NCI-H748 (cell line): ENCODE results near the gene PDZRN3.
A peak's percentile ranks its signal among the peaks of the same experiment; 100 is the strongest.

Experiments used
- DNase-seq: peaks from one replicate; lab custom pipeline; 2025; ENCODE audit not compliant: unreplicated experiment; lab: John Stamatoyannopoulos, UW

The PDZRN3 gene

DNA sequence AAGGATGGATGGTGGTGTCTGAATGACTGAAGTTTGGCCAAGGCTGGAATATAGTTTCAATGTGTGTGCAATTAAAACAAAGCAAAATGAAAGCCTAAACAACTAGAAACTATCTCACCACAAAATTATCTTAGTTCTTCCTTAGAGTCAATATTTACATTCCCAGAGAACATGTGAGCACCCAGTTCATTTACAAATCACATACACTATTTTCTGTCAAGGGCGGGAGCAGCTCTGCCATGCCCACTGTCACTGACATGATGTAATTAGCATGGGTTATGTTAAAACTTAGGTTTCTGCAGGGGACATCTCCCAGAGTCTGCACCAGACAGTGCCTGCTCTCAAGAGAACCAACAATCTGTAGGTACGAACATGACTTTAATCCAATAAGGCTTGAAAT lies 65.0 kb downstream of the PDZRN3 start:
- no peak for DNase-seq

DNA sequence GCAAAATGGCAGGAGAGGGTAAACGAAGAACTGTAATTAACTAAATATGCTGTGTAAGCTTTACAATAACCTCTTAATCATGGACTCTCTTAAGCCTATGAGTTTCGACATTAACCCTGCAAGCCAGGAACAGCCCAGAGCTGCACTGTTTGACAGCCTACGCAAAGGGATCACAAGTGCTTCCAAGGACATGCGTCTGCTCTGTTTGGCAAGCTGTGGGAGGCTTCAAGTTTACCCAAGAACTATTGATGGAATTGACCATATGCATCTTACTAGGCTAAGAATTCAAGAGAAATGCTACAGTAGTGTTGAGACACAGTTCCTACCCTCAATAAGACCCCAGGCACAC lies 66.0 kb downstream of the PDZRN3 start:
- peak; percentile 5 for DNase-seq

DNA sequence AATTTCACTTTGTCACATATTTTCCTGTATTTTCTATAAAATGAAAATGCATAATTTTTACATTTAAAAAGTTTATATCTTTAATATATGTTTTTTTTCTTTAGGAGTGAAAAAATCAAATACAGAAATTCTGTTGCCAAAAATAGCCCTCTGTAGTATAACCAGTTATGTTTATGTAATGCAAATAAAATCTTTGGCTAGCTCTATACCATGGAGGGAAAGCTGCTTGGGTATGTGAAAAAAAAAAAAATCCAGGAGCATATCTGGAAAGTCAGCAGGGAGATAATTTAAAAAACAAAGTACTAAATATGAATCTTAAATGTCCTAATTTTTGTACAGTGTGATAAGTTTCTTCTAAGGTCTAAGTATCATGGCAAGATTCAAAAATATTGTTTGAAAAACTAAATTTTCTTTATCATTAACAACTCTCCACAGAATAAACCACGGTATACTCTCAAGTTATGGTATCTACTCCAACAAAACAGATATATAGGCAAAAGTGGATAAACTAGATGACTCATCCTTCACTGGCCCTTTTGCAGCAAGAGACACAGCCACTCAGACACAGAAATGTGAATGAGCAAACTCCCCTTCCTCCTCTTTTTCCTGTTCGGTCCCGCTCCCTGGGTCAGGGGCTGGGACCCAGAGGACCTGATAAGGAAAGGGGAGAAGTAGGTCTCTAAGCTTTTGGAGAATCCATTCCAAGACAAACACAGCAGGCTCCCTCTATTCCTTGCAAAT lies 66.6 kb downstream of the PDZRN3 start:
- DNase-seq: no peak

DNA sequence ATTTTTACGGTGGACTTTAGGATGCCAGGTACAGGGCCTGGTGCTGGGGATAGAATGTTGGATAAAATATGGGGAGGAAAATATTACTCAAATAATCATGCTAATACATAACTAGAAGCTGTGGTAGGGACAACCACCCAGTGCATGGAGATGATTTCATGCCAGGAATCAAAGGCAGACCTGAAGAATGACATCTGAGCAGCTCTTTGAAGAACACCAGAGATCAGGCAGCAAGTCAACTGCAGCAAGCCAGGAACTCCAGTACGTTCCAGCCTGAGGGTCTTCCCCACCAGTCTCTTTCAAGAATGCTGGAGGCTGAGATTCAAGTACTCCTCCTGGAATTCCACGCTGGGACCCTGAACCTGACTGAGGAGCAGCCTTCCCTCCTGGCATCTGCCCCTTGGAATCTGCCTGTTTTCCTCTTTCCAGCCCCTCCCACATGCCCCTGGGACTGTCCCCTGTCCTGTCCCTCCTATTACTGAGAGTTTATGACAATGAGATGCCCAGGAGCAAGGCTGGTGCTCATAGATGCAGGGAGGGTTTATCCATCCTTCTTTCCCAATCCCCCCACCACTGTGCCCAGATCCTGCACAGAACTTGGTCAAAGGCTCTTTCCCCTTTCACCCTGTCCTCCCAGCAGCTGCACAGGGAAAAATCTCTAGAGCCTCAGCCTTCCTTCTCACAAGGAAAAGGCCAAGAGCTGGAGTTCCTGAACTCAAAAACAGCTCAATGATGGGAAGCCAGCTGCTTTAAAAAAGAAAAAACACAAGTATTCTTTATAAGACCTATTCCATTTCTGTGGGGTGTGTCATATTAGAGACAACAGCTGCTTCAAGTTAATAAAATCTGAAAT lies 68.0 kb downstream of the PDZRN3 start:
- DNase-seq: no peak

DNA sequence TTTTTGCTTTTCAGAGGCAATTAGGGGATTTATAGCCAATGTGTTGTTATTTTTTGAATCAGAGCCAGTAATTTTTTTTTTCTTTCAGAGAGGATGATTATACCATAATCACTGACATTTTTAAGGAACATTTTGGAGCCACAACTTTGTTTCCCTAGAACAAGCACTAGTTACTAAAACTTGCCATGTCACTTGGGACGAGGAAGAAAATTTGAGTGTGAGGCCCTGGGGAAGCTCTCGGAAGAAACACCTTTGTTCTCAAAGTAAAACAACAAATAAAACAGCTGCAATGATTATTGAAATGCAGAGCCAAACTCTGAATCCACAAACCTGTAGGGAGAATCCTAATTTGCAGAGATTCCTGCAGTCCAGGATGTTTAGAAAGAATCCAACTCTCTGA lies 69.7 kb downstream of the PDZRN3 start:
- DNase-seq: no peak

DNA sequence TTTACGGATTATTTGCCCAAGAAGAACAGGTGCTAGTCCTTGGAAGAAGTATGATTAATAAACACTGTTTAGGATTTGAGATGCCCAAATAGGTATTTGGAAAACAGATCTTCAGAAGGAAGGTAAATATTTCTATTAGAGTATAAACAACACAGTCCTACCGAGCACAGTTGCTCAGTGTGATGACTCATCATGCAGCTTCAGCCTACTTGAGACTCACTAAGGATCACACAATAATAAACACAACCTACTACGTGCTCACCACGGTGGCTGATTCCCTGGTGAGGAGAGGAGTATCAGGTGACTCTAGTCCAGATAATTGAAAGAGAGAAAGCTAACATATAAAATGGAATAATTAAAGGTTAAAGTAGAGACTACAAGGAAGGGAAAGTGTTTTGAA lies 72.0 kb downstream of the PDZRN3 start:
- DNase-seq: peak; percentile 6

DNA sequence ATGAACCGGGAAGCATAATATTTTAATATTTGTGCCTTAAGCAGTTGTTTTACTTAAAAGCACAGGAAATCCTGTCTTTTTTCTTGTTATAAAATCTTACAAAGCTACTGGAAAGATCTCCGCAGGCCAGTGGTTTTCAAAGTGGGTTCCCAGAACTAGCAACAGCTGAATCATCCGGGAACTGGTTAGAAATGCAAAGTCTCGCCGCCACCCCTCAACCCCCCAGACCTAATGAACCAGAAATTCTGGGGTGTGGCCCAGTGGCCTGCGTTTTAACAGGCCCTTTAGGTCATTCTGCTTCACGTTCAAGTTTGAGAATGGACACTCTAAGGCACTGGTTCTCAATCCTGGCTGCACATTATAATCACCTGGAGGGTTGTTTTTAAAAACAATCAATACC lies 74.7 kb downstream of the PDZRN3 start:
- DNase-seq: no peak

DNA sequence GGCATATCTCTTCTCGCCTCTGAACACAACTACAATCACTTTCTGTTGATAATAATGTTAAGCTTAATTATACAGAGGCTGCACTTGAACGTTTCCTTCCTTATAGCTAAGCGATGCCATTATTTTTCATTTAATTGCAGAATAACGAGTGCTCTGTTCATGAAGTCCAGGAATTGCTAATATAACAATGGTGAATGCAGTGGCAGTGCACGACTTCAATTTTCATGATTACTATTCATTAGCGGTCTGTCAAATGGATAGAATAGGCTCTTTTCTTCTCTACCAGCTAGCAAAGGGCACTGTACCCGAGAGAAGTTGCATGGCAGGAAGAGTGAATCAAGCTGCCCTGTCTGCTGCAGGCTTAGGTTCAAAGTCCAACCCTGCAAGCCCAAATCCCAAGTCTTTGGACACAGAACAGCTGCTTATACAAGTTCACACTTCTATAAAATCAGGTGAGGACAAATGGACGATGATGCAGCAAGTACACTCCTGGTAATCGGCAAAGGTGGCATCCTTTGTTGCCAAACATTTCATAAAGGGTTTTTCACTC lies 75.6 kb downstream of the PDZRN3 start:
- peak; percentile 77 for DNase-seq

DNA sequence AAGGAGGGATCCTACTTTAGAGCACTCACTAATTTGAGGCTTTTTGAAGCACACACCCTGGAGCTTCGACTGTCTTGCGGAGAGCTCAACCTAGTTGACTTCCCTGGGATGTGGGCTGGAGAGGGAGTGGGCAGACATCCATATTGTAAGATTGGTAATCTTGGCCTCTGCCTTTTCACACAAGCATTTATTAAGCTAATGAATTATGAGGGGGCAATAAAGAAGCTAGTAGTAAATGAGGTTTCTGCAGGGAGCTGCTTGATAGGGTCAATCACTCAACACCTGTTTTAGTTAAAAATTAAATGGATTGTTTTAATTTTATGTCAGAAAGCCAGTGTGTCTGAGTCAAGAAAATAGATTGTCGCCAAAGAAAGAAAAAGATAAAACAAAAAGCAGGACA lies 76.3 kb downstream of the PDZRN3 start:
- DNase-seq: no peak

DNA sequence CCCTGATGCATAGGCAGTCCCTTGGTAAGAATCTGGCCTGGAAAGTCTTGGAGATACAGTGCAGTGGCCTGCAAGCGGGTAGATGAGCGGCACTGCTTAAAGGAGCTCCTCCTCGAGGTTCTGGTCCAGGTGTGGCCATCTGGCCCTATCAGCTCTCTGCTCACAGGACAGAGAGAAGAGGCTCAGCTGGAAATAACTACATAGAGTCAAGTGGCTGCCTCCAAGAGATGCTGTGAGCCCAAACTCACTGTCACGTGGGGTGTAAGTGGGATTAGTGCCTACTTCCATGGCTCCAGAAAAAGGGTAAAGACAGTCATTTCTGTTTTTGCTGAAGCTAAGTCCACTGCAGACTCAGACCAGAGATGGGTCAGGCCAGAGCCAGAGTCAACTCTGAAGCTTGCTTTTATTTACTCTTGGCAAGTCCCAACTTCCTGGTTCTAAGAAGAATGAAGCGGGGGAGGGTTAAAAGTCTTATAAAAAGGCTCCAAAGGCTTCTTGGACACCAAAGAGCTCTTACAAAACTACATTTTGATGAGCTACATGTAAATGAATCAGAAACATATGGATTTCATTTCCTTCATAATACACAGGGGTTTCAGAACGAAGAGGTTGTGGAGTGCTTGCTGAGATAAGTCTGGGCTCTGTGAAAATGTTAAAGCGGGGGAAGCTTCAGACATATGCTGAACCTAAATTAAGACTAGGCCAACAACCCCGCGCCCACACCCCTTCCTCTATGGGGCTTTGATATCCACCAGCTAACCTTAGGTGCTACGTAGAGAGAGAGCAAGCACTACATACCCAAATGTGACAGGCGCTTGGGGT lies 77.1 kb downstream of the PDZRN3 start:
- DNase-seq: no peak

DNA sequence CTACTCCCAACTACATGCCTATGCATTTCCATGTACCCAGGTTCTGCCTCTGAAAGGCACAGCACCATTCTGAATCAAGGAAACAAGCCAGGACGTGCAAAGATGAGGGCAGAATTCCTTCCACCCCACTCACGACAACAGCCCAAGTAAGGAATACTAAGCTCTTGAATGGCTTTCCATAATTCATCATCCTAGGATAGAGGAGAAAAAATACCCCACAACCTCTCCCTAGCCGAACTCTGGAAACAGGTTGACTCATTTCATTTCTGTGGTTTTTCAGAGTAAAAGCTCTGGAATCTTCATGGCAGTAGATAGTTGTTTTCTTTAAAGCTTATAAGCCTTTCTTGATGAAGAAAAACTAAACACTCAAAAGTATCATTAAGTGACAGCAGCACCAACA lies 77.8 kb downstream of the PDZRN3 start:
- DNase-seq: no peak

DNA sequence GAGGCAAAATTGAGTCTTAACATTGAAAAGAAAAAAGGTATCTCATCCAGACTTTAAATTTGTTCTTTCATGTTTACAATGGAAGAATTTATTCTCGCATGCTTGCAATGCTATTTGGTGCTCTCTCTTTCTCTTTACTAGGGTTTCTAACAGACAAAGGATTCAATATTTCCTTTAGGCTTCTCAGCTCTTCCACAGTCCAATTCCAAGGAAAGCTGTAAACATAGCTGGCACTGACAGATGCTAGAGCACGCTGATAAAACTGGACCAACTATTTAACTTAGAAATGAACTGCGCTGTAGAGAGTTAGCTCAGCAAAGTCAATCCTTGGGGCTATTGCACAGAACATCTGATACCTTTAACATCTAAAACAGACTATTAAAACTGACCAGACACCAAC lies 81.3 kb downstream of the PDZRN3 start:
- no peak for DNase-seq

DNA sequence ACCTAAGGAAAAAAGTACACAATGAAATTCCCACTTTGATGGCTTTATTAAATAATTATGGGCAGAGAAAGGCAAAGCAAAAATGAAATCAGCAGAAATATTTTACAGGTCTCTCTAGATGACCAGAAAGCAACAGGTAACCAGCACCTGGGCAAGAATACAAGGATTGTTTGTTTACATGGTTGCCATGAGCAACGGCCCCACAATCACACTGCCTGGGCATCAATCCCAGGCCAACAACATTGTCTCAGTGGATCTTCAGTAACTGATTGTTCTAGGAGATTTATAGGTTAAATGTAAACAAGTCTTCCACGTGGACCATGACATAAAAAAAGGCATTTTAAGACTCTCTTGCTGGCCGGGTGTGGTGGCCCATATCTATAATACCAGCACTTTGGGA lies 82.6 kb downstream of the PDZRN3 start:
- DNase-seq: peak; percentile 96

DNA sequence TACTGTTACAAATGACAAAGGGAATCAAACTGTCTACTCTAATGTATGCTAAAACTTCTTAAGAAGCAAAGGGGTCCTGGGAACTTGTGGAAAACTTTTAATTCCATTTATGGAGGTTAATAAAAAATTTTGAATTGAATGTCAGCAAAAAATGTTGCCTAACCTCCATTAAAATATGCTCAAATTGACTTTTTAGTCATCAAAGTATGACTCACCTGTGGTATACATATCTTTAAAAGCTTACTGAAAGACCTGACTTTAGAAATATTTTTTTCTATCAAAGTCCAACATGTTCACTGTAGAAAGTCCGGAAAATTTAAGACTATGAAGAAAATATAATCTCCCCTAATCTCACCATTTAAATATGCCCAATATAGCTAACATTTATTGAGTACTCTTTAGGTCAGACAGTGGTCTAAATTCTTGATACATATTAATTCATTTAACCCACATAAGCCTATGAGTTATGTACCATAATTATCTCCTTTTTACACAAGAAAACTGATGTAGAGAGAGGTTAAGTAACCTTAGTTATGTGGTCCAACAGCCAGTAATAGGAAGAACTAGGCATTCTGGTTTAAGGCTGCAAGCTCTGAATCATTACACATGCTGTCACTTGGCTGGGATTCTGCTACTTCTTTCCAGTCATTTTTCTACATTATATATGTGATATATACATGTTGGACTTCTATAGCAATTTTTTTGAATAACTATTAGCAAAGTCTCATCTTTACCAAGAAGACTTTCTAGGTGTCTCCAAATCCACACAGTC lies 83.6 kb downstream of the PDZRN3 start:
- DNase-seq: no peak

DNA sequence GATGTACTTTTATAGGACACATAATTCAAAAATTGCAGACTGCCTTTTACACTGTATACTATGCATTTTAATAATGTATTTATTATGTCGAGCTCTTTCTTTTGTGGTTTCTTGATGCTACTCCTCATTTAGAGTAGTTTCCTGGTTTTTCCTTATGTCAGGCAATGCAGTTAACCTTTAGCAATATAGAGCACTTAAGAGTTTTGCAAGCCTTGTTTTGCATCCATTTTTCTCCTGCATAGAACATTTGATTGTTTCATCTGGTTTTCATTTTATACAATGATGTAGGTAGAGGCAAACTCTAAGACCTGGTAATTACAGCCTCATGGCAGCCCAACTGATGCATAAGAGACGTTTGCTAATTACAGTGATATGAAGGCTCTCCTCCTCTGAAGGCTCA lies 86.3 kb downstream of the PDZRN3 start:
- DNase-seq: no peak

DNA sequence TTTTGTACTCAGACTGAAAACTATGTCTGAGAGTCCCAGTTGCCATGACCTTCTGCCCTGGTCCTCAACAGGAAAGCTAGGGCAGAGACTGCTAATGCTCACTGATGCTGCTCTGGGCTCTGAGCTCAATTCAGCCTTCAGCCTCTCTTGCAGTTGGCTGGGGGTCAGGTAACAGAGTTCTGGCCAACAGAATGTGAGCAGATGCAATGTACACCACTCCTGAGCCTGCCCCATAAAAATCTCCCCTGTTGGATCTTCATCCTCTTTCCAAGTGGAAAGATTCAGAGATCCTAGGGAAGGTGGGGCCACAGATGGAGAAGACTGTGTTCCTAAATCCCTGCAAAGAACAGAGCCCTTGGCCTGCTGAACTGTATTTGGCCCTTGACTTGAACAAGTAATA lies 87.8 kb downstream of the PDZRN3 start:
- no peak for DNase-seq

DNA sequence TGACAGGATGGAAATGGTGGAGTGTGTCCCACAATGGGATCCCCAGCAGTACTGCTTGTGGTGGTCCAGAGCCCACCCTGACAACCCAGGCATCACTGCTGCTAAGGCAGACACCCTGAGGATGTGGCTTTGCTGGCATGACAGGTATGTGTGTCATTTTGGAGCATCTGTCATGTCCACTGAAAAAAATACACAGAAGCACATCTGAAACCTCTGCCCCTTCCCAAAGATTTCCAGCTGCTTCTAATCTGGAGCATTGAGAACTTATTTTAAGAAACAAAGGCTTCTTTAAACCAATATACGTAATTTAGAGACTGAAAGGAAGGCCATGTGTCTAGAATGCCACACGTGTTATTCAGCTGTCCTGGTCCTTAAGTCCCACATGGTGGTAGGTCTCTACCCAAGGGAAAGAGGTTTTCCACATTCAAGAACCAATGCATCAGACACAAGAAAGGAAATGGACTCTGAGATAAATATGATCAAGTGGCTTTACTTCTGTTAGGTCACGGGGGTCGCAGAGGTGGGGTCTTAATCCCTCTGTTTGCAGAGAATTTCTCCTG lies 88.3 kb downstream of the PDZRN3 start:
- DNase-seq: no peak

DNA sequence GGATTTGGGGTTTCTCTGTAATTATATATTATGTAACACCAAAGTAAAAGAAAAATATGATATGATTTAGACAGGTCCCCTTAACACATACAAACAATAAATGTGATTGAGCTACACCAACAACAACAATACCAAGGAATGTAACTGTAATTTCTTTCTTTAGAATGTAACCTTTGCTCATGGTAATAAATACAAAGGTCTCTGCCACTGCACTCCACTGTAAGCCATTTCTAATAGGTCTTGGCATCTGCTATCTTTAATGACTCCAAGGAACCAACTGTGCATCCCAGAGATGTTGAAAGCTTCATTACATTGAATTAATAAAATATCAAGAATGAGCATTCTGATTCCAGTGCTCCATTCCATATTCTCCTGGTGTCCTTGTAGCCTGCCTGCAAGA lies 88.8 kb downstream of the PDZRN3 start:
- no peak for DNase-seq

DNA sequence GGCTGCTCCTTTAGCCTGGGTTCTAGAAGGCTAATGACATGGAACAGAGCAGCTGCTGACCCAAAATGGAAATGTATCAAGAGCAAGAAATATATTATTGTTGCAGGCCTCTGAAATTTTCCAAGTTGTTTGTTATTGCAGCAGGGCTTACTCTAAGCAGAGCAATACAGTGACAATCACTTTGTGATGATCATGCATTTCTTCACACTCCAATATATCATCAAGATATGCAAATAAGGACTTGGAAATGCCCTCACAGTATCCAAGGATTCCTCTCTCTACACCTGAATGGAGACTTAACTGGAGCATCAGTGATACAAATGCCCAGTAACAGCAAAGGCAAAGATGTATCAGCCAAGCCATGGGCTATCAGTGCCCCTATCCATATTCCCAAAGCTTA lies 89.6 kb downstream of the PDZRN3 start:
- DNase-seq: no peak

DNA sequence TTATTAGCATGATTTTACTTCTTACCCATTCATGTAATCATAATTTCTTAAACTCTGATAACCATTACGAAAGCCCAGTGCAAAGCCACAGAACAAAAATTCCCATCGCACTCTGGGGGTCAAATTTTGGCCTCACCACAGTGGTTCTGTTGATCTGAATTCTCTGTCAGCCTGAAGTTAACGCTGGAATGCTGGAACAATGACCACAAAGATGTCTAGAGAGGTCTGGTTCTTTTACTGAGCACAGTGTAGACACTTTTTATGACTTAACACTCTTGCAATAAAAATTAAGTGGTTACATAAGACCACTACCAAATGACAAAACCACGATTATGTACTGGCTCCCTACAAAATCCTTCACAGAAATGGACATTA lies 94.7 kb downstream of the PDZRN3 start:
- no peak for DNase-seq
